GM12878 (cell line): Measurements from ENCODE around the gene DYNC1I2. TPM values are rescaled to one million over a fixed set of nuclear protein-coding genes. Genes with fewer than 3 reads are reported as not detected.

Source experiments
- ATF7 ChIP-seq: fragments of 450-650 bp; IDR thresholded peaks from 2 replicates; pipeline ENCODE4 v1.6.1; 2016; ENCODE audit warnings: low read depth, mild to moderate bottlenecking
- GABPA ChIP-seq: IDR thresholded peaks from 2 replicates; pipeline ENCODE4 v1.6.1; 2014; ENCODE audit warnings: antibody characterized with exemption, low read depth, mild to moderate bottlenecking, inconsistent platforms
- KDM1A ChIP-seq: fragments of 200-600 bp; sonication (generic); IDR thresholded peaks from 2 replicates; pipeline ENCODE4 v1.6.1; 2016; ENCODE audit warnings: borderline replicate concordance
- NBN ChIP-seq: fragments of 450-650 bp; IDR thresholded peaks from 2 replicates; pipeline ENCODE4 v1.6.1; 2016
- RB1 ChIP-seq: fragments of 450-650 bp; formaldehyde crosslinking; IDR thresholded peaks from 2 replicates; pipeline ENCODE4 v1.6.1; 2017; ENCODE audit warnings: mild to moderate bottlenecking, borderline replicate concordance
- TAF1 ChIP-seq: IDR thresholded peaks from 2 replicates; pipeline ENCODE4 v1.6.1; 2011; ENCODE audit warnings: mild to moderate bottlenecking, low read depth, low read length, borderline replicate concordance
- ZNF207 ChIP-seq: fragments of 450-650 bp; IDR thresholded peaks from 2 replicates; pipeline ENCODE4 v1.6.1; 2014; ENCODE audit warnings: antibody characterized with exemption, mild to moderate bottlenecking, borderline replicate concordance
- polyA plus RNA-seq, 11 experiments: library from polyadenylated mRNA; depleted of rRNA in 4 of 11; unstranded in 6 of 11; stranded (reverse) in 5 of 11; fragments of >200 nt; fragmentation: Nextera tagmentation in 4 of 11; fragmentation: Illumina TruSeq in 1 of 11; extraction: Ambion mirVana in 4 of 11; extraction: Trizol in 1 of 11; gene quantifications; 1 replicate in 1 of 11; 2 replicates in 10 of 11; pipeline versions ENCODE4 v1.2.1 to v1.2.3, GENCODE V29; 2011 to 2016; ENCODE audit warnings: inconsistent platforms in 2 of 11, missing spikeins in 2 of 11, low read depth in 1 of 11
- total RNA-seq, 4 experiments: library from RNA; depleted of rRNA in 3 of 4; stranded (reverse); fragments of >200 nt in 3 of 4; fragmentation: Illumina TruSeq in 1 of 4; extraction: Trizol in 1 of 4; gene quantifications; 2 replicates each; pipeline versions ENCODE4 v1.2.1 to v1.2.3, GENCODE V29; 2013 to 2021
- TF ChIP-seq, protein P1 (sequence below): fragments of 450-650 bp; IDR thresholded peaks from 2 replicates; pipeline ENCODE4 v1.6.1; 2017; ENCODE audit warnings: mild to moderate bottlenecking, low read depth, inconsistent platforms; ENCODE audit not compliant: poor library complexity, severe bottlenecking
- TF ChIP-seq, protein P2 (sequence below): fragments of 450-650 bp; conservative IDR thresholded peaks from 2 replicates; pipeline ENCODE4 v1.6.1; 2017; ENCODE audit warnings: mild to moderate bottlenecking, moderate library complexity
- TF ChIP-seq, protein P3 (sequence below): fragments of 450-650 bp; IDR thresholded peaks from 2 replicates; pipeline ENCODE4 v1.6.1; 2018; ENCODE audit warnings: mild to moderate bottlenecking, low read depth, moderate library complexity; ENCODE audit not compliant: partially characterized antibody
- TF ChIP-seq, protein P4 (sequence below): fragments of 450-650 bp; IDR thresholded peaks from 2 replicates; pipeline ENCODE4 v1.6.1; 2018; ENCODE audit warnings: borderline replicate concordance, mild to moderate bottlenecking; ENCODE audit not compliant: partially characterized antibody

The DYNC1I2 gene
- total and polyA plus RNA-seq, 10 of the 15 experiments (the other 5 are each of a cell fraction or from before 2014, with no cell fraction given) = 39.9 to 113 (median 53.5) TPM

DNA sequence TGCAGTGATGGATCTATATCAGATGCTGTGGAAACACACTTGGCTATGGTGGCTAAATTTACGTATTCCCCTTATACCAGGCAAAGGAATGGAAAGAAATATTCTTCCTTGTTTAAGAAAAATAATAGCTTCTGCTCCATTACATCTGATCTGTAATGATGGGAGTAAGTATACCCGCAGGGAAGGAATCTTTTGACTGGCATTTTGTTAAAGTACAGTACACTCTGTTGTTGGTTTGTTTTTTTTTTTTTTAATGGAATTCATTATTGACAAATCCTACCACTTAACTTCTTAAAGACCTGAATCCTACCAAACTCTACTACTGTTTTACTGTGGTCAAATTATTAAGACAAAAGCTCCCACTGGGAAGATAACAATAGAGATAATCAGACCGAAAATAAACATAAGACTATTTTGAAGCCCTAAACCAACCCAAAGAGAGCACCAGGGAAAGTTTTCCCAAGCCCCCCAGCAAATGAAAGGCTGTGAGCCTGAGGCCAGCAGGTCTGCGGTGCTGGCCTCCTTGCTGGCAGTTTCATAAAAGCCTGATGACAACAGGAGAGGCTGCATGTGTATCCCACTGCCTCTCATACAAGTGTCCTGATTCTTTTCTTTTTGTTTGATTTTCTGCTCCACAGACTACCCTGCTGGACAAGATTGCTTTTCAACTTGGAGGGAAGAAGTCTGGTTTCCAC, 105.8 kb downstream of the DYNC1I2 start (continued):
- TF ChIP-seq, protein P1, sequence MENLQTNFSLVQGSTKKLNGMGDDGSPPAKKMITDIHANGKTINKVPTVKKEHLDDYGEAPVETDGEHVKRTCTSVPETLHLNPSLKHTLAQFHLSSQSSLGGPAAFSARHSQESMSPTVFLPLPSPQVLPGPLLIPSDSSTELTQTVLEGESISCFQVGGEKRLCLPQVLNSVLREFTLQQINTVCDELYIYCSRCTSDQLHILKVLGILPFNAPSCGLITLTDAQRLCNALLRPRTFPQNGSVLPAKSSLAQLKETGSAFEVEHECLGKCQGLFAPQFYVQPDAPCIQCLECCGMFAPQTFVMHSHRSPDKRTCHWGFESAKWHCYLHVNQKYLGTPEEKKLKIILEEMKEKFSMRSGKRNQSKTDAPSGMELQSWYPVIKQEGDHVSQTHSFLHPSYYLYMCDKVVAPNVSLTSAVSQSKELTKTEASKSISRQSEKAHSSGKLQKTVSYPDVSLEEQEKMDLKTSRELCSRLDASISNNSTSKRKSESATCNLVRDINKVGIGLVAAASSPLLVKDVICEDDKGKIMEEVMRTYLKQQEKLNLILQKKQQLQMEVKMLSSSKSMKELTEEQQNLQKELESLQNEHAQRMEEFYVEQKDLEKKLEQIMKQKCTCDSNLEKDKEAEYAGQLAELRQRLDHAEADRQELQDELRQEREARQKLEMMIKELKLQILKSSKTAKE = no peak
- no peak for TF ChIP-seq RB1
- TF ChIP-seq, protein P2, sequence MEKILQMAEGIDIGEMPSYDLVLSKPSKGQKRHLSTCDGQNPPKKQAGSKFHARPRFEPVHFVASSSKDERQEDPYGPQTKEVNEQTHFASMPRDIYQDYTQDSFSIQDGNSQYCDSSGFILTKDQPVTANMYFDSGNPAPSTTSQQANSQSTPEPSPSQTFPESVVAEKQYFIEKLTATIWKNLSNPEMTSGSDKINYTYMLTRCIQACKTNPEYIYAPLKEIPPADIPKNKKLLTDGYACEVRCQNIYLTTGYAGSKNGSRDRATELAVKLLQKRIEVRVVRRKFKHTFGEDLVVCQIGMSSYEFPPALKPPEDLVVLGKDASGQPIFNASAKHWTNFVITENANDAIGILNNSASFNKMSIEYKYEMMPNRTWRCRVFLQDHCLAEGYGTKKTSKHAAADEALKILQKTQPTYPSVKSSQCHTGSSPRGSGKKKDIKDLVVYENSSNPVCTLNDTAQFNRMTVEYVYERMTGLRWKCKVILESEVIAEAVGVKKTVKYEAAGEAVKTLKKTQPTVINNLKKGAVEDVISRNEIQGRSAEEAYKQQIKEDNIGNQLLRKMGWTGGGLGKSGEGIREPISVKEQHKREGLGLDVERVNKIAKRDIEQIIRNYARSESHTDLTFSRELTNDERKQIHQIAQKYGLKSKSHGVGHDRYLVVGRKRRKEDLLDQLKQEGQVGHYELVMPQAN = no peak
- TF ChIP-seq ZNF207 = no peak
- TF ChIP-seq, protein P3, sequence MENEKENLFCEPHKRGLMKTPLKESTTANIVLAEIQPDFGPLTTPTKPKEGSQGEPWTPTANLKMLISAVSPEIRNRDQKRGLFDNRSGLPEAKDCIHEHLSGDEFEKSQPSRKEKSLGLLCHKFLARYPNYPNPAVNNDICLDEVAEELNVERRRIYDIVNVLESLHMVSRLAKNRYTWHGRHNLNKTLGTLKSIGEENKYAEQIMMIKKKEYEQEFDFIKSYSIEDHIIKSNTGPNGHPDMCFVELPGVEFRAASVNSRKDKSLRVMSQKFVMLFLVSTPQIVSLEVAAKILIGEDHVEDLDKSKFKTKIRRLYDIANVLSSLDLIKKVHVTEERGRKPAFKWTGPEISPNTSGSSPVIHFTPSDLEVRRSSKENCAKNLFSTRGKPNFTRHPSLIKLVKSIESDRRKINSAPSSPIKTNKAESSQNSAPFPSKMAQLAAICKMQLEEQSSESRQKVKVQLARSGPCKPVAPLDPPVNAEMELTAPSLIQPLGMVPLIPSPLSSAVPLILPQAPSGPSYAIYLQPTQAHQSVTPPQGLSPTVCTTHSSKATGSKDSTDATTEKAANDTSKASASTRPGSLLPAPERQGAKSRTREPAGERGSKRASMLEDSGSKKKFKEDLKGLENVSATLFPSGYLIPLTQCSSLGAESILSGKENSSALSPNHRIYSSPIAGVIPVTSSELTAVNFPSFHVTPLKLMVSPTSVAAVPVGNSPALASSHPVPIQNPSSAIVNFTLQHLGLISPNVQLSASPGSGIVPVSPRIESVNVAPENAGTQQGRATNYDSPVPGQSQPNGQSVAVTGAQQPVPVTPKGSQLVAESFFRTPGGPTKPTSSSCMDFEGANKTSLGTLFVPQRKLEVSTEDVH = no peak
- TF ChIP-seq KDM1A = no peak
- TF ChIP-seq, protein P4, sequence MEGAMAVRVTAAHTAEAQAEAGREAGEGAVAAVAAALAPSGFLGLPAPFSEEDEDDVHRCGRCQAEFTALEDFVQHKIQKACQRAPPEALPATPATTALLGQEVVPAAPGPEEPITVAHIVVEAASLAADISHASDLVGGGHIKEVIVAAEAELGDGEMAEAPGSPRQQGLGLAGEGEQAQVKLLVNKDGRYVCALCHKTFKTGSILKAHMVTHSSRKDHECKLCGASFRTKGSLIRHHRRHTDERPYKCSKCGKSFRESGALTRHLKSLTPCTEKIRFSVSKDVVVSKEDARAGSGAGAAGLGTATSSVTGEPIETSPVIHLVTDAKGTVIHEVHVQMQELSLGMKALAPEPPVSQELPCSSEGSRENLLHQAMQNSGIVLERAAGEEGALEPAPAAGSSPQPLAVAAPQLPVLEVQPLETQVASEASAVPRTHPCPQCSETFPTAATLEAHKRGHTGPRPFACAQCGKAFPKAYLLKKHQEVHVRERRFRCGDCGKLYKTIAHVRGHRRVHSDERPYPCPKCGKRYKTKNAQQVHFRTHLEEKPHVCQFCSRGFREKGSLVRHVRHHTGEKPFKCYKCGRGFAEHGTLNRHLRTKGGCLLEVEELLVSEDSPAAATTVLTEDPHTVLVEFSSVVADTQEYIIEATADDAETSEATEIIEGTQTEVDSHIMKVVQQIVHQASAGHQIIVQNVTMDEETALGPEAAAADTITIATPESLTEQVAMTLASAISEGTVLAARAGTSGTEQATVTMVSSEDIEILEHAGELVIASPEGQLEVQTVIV = no peak
- no peak for TF ChIP-seq GABPA
- TF ChIP-seq NBN = no peak
- no peak for TF ChIP-seq ATF7
- no peak for TF ChIP-seq TAF1
- TF ChIP-seq, all 136 proteins: peak for 0
